Suppressor macrophage treated with lipopolysaccharide for 1 hour (primary cell): ENCODE results near the gene CABP2.
"Not testable (repeated sequence)": the region's sequence is repeated elsewhere in the genome, so short reads cannot be mapped to it uniquely, and the experiment has no call there.

Experiments
- DNase-seq, 3 donors: peaks; one replicate each; pipeline ENCODE4 v3.0.0-alpha.2; 2020 to 2022

The CABP2 gene

DNA sequence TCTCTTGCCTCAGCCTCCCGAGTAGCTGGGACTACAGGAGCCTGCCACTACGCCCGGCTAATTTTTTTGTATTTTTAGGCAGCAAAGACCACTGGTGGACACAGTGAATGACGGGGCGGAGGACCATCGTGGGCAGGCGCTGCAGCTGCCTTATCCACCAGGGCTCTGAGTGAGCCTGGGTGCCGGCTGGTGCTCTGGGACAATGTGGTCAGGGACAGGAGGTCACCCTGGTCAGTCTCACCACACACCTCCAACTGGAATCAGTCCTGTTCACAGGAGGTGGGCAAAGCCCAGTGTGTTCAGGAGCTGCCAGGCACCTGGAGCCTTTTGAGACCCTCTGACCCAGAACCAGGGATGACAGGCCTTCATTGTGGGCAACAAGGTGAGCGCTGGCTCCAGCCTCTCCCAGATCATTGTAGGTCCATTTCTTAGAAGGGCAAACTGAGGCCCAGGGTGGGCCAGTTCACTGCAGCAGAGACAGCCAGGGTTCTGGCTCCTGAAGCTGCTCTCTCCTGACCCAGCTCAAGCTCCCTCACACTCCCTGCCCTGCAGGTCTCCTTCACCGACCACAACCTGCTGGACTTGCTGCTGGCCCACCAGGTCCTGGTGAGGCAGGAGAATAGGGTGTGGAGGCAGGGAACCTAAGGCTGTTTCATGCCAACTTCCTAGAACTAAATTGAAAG lies 15.7 kb upstream of the CABP2 start:
- no peak for DNase-seq

DNA sequence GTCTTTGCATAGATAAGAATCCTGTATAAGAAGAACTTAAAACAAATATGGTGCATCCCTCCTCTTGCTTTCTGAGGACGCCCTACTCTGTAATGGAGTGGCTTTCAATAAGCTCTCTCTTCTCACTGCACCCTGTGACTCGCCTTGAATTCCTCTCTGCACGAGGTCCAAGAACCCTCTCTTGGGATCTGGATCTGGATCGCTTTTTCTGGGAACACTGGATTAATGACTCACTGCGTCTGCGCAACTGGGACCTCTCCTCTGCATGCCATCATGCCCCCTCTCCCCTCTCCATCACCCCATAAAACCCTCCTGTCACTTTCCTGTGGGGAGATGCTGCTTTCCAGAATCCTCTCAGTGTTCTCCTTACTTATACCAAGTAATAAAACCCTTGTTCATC lies 15.1 kb upstream of the CABP2 start:
- DNase-seq: no peak

DNA sequence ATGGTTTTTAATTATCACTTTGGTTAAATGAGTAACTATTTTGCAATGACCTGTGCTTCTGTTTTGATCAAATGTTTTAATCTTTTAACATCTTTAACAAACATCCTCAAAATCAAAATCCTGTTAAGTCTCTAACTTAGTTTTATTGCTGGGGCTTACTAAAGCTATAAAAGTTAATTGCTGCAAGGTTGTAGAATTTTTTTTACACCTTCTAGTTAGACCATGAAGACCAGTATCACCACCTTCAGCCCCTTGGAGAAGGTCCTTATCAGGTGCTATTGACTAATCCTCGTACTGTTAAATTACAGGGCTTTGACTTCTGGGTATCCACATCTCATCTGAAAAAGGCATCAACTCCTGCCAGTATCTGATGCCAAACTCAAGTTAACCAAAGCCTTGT lies 12.3 kb upstream of the CABP2 start:
- no peak for DNase-seq

DNA sequence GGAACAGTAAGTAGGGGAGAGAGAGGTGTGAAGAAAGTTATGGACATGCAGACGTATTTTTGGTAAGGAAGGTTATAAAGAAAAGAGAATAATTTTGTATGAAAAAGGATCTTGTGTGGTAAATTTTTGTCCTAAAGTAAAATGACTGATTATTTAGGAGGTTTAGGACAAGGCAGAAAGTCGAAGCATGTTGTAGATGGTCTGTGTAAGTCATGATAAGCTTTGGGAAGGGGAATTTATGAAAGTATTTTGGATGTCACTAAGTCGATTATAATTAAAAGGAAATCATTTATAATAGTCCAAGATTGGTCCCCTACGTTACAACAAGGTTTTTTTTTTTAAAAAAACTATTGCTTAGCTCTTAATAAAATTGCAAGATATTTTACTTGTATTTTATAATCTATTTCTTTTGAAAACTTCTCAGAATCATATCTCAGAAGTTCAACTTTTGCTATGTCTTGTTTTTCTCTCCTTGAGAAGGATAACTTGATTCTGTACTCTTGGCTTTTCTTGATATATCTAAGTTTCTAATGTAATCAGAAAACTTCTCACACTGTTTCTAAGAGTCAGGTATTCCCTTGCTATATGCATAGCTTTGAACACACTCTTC lies 10.9 kb upstream of the CABP2 start:
- no peak for DNase-seq

GRCh38 chr11:67532889-67533288 lies 9.6 kb upstream of the CABP2 start:
- DNase-seq: no peak

DNA sequence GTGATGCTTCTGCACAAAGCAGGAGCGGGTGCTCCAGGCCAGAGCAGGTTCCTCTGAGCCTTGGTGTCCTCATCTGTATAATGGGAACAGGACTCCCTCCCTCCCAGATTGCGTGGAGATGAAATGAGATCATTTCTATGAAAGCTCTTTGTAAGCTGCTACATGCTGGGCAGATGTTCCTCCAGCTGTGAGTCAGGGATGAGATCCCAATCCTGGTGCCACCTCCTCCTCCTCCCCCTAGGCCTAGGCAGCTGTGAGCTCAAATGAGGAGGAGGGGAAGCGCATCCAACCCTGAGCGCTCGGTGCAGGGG lies 7.0 kb upstream of the CABP2 start:
- DNase-seq: no peak

DNA sequence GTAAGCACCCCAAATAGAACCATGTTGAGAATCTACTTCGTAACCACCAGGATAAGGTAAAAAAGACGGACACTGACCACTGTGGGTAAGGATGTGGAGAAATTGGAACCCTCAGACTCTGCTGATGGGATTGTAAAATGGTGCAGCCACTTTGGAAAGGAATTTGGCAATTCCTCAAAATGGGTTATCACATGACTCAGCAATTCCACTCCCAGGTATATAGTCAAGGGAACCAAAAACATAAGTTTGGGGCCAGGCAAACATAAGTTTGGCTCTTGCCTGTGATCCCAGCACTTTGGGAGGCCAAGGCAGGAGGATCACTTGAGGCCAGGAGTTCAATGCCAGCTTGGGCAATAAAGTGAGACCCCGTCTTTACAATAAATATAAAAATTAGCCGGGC lies 5.1 kb upstream of the CABP2 start:
- no peak for DNase-seq

DNA sequence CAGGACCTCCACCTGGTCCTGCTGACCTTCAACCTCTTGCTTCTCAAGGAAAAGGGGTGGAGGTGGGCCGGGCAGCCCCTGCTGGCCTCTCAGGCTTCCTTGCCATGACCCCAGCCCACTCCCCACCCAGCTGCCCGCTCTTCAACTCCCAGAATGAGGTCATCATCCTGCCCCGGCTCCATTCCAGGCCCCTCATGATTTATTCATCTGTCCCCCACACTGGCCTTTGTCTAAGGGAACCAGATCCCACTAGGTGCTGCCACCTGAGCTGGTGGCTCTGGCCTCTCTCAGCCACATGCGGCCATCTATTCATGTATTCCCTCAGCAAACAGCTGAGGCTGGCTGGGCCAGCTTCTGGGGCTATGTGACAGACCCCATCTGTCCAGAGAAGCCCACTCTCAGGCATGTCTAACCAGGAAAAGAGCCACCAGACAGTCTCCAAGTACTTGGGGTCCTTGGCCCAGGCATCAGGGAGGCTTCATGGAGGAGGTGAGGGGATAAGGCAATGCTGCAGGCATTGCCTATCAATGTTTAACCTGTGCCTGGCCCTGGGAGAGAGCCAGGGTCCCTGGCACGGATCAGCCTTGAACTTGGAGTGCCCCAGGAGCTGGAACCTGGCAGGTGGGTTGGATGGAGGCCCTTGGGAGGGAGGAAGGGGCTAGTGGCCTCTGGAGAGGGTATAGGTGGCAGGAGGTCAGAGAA lies 2.2 kb upstream of the CABP2 start:
- DNase-seq: no peak

GRCh38 chr11:67524480-67524808 lies 1.2 kb upstream of the CABP2 start:
- DNase-seq: no peak

DNA sequence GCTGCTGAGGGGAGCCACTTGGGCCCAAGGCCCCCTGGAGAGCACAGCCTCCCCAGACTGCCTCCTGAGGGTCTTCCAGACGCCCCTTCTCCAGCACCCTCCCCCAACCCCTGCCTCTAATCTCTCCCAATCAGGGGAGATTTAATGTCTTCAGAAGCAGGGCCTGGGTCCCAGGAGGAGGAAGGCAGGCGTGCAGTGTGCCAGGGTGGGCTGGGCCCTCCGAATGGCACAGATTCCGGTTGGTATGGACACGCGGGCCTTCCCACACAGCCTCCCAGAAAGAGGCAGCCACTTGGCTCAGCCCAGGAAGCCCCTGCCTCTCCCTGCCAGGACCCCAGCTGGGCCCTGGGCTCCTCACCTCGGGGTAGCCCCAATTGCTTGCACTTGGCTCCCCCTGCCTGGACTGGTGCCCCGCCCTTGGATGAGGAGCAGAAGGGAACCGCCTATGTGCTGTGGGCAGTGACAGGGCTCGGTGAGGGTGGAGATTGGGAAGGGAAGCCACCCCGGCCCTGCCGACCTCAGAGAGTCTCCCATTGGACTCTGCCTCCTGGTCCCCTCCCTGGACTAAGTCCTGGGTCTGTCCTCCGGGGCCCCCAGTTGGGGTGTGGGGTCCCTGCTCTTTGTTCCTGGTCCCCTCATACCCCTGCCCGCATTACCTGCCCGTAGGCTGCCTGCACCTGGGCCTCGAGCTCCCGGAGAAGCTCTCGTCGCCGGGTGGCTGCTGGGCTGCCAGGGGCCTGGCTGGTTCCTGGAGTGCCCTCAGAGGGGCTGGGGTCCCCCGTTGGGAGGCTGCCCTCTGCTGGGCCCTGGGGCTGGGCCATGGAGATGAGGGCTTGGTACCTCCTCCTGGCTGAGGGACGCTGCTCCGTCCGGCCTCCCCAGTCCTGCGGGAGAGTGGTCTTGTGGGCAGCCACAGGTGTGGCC lies 572 bp upstream of the CABP2 start:
- no peak for DNase-seq

- no peak for DNase-seq
These were observed 908 bp downstream of the CABP2 start for GRCh38 chr11:67522338-67522737.

GRCh38 chr11:67521924-67522323 lies 1.3 kb downstream of the CABP2 start:
- DNase-seq: no peak

DNA sequence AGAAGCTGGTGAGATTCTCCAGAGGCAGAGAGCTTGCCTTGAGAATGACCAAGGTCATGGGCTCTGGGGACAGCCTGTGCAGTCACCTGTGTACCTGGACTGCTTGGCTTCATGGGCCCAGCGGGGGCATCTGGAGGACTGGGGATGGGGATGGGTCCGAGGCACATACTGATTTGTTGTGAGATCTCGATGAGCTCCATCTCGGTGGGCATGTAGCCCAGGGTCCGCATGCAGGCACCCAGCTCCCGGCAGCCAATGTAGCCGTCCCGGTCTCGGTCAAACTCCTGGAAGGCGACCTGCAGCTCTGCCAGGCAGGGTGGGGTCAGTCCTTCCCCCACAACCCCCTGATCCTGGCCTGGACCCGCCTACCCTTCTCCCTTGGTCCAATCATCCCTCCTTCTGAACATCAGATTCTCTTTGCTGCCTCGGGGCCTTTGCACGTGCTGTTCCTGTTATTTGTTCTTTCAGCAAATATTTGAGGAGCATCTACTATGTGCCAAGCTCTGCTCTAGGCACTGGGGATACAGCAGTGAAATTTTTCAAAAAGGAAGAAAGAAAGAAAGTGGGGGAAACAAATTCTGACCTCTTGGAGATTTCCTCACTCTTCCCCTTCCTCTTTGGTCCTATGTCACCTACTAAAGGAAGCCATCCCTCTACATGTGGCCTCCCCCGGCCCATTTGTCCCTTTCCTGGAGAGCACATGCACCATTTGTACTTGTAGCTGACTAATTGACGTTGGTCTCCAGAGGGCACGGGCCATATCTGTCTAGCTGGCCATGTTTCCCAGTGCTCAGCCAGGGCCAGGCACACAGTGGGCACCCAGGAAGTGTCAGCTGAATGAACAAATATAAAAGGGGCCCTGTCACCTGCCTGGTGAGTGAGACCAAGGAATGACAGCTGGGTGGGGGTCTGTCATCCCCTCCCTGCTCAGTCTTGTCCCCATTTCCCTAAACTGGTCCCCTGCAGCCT lies 2.1 kb downstream of the CABP2 start:
- no peak for DNase-seq

- no peak for DNase-seq
These were observed 3.5 kb downstream of the CABP2 start for GRCh38 chr11:67519726-67520125.

DNA sequence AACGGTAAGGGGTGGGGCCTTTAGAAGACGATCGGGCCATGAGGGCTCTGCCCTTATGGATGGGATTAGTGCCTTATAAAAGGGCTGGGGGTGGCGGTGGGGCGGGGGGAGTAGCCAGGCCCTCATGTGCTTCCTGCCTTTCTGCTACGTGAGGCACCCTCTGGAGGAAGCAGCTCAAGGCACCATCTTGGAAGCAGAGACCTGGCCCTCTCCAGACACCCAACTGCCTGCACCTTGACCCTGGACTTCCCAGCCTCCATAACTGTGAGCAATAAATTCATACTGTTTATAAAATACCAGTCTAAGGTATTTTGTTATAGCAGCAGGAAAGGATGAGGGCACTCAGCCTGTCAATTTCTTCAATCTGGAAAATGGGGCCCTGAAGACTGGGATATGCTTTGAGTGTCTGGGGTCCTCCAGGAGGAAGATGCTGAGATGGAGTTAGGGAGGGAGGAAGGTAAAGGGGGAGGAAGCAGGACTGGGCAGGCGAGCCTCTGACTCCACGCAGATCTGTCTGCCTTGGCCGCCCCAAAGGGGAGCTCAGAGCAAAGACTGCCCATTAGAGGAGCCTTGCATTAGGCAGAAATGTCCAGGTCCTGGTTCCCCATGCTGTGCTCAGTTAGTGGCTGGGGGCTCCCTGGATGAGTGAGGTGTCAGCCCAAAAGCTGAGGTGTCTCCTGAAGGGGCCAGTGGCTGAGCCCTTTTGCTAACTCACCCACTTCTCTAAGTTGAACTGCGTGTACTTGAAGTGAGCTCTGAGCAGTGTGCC lies 5.3 kb downstream of the CABP2 start:
- no peak for DNase-seq

DNA sequence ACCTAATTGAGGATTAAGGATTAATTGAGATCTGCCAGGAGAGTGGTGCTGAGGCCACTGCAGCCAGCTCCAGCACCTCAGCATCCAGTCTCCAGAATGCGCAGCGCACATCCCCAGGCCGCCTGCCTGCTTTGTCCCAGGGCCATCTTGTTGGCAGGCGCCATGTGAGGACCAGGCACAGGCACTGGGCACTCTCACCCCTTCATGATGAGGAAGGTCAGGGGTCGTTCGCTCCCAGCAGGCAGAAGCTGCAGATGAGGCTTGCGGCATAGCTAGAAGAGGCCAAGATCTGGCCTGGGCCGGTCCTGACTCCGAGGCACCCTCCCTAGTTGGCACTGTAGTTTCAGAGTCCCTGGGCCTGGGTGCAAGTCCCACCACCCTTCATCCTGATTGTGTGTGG lies 6.4 kb downstream of the CABP2 start:
- DNase-seq: no peak

- DNase-seq: no peak
These were observed 9.1 kb downstream of the CABP2 start for GRCh38 chr11:67514116-67514515.

- not testable (repeated sequence) for DNase-seq
These were observed 11.7 kb downstream of the CABP2 start for GRCh38 chr11:67511558-67511957.

DNA sequence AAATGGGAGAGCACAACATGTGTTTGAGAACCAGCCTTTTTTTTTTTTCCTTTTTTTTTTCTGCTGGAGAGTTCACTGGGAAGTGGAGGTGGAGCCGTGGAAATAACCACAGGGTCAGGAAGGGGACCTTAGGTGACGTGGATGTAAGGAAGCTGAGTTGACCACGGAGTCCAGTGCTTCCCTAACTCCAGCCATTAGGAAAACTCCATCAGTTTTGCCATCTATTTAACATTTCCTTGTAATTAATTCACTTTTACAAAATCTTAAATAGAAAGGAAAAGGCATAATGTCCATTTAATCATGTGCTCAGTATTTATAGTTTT lies 13.3 kb downstream of the CABP2 start:
- DNase-seq: no peak

DNA sequence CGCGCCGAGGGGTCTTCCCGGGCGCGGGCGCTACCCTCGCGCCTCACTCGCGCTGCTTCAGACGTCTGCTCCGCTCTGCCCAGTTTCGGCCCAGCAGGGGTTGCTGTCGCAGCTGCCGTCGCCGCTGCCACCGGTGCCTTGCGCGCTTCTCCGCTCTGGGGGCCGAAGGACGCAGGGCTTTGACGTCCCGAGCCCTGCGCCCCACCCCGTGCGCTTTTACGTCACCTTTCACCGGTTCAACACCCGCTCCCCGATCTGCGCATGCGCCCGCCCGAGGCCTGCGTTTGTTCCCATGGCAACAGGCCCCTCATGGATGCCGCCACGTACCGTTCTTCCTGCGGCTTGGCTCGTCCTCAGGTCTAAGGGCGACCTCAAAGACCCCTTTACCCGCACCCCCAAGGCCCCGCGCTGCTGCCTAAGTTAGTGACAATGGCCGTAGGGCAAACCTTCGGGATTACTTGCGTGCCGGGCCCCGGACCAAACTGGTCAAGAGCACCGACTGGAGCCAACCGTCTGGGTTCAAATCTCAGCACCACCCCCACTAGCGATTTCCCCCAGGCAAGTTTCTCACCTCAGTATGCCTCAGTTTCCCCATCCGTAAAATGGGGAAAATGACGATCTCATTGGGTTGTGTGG lies 14.6 kb downstream of the CABP2 start:
- peak; percentile 97 to 99 (median 99) for DNase-seq

- peak; percentile 99 to 100 (median 100) for DNase-seq
These were observed 15.3 kb downstream of the CABP2 start, which contains the start of gene CDK2AP2 for GRCh38 chr11:67507864-67508485. Gene CDK2AP2, minus strand, starts transcription at chr11:67508162. Its CDS starts 80 bp downstream, at chr11:67508082.
